Stimulated activated CD4-positive, alpha-beta T cell treated with anti-CD3 and anti-CD28 coated beads, TNF-alpha, amount 100 ng/mL, for 24 hours (primary cell): ENCODE measurements around the gene S100A9.

ENCODE experiments used
- DNase-seq, 3 experiments: peaks; one replicate each; pipeline ENCODE4 v3.0.0-alpha.2; 2020; ENCODE audit warnings: low read depth in 3 of 3

The S100A9 gene

GRCh38 chr1:153360592-153361479, 3.2 kb downstream of the S100A9 start:
- no peak for DNase-seq

DNA sequence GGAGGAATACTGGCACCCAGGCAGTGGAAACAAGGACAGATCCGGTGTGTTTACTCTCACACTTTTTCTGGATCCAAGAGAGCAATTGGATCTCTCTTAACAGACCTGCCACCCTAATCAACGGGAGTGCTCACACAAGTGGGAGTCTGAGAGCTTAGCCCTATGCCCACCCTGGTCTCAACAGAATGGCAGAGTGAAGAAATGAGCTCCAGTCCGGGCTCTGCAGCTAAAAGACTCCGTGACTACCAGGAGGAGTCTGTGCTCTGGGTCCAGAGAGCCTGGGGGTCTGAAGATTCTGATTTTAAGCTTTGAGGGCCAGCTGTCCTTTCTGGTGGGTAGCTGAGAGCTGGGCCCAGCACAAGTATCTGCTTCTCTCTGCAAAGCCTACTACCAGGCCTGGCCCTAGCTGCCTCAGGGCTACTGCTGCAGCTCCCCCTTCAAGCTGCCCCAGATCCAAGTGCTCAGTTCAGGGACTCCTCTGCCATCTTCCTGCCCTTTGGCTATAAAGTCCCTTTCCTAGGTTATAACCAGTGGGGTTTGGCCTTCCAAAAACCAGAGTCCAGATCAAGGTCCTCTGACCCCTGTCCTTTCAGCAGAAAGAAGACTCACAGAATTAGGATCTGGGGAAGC, 3.9 kb downstream of the S100A9 start:
- no peak for DNase-seq

GRCh38 chr1:153362187-153362775, 4.6 kb downstream of the S100A9 start:
- no peak for DNase-seq

GRCh38 chr1:153363641-153364040, 6.0 kb downstream of the S100A9 start:
- no peak for DNase-seq

DNA sequence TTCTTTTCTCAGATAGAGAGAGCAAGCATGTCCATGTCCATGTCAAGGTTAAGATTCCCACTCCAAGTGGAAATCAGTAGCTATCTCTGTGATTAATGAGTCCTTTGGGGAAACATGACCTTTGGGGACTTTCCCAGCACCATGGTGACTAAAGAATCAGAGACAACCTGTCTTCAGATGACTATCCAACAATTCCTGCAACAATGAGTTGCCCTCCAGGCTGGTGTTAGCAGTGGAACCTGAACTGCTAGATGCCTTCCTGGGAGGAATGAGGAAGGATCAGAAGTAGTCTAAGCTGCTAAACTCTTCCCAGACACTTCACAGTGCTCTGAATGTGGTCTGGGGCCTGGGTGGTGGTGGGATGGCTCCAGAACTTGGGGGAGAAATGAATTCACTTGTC, 6.5 kb downstream of the S100A9 start:
- DNase-seq, result no peak

- no peak for DNase-seq
Observed at GRCh38 chr1:153364766-153365666, 7.4 kb downstream of the S100A9 start.

DNA sequence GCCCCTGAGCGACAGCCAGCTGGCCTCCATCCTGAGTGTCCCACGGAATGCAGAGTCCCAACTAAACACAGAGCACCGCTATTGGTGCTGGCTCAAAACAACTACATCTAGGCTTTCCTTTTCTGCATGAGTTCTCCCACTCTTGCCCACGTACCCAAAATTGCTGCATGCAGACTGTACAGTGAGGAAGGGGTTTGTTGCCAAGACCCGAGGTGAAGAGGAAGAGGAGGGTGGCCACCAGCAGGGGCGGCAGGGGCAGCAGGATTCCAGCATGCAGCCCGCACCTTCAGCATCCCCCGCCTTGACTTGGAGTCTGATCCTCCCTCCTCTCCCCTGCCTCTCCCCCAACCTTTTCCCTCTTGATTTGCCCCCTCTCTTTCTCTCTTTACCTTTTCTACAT, 8.0 kb downstream of the S100A9 start:
- DNase-seq, result no peak

DNA sequence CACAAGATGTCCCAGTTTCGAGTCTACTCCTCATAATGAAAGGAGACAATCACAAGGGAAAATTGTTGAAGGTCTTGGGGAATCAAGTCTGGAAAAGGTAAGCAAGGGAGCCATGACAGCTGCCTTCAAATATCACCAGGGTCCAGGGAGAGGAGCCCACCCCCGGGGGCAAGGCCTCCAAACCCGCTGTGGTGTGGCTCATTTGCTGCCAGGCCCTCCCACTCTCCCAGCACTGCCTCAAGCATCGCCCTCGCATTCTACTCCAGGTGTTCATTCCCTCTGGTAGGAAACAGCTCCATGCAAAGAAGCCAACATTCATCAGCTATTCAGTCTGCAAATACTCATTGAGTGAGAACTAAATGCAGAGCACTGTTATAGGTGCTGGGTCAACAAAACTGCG, 8.6 kb downstream of the S100A9 start:
- DNase-seq, result no peak

- DNase-seq, result no peak
Observed at GRCh38 chr1:153367090-153367489, 9.4 kb downstream of the S100A9 start.

DNA sequence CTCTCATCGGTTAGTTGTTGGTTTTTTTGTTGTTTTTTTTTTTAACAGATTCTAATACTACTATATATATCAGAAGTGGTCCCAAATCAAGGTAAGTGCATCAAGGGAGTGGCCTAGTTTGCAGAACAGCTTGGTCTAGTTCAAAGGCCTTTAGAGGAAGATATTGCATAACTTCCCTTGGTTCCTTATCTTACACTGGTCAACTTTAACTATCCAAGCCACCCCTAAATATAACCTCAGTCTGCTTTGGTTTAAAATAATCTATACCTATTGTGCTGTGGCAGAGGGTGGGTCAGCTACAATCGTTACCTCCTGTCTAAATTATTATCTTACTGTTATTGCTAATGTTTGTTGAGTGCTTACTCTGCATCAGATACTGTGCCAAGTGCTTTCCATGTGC, 10.8 kb downstream of the S100A9 start:
- DNase-seq, result no peak

- no peak for DNase-seq
Observed at GRCh38 chr1:153370146-153370545, 12.5 kb downstream of the S100A9 start.

- no peak for DNase-seq
Observed at GRCh38 chr1:153371231-153371630, 13.6 kb downstream of the S100A9 start.

- no peak for DNase-seq
Observed at GRCh38 chr1:153372571-153372970, 14.9 kb downstream of the S100A9 start.

- no peak for DNase-seq
Observed at GRCh38 chr1:153374071-153374470, 16.4 kb downstream of the S100A9 start.

DNA sequence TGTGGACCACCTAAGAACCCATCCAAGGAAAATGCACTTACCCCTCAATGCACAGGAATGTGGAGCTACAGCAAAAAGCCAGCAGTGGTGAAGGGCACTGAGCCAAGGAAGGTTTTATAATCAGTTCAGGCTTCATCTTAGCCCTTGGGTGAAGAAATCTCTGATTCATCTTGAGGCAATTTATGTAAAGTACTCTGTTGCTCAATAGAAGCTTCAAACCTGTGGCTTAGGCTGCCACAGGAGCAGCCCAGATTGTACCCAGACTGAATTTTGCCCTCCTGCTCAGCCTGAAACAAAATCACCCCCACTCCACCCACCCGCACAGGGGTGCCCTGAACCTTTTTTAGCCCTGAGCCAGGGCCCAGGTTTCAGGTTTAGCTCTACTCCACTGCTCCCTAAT, 17.9 kb downstream of the S100A9 start, which contains the start of gene S100A12:
Gene S100A12 (minus strand): TSS at position 111 of the 400 bp plus-strand sequence. CDS start 1,029 bp downstream, outside the sequence.
- no peak for DNase-seq

- DNase-seq, result no peak
Observed at GRCh38 chr1:153379591-153379990, 21.9 kb downstream of the S100A9 start.

- DNase-seq, result no peak
Observed at GRCh38 chr1:153380711-153381110, 23.1 kb downstream of the S100A9 start.

GRCh38 chr1:153384958-153385580, 27.4 kb downstream of the S100A9 start:
- no peak for DNase-seq

GRCh38 chr1:153386500-153386901, 28.8 kb downstream of the S100A9 start:
- DNase-seq, result no peak

- no peak for DNase-seq
Observed at GRCh38 chr1:153387001-153387400, 29.3 kb downstream of the S100A9 start.

DNA sequence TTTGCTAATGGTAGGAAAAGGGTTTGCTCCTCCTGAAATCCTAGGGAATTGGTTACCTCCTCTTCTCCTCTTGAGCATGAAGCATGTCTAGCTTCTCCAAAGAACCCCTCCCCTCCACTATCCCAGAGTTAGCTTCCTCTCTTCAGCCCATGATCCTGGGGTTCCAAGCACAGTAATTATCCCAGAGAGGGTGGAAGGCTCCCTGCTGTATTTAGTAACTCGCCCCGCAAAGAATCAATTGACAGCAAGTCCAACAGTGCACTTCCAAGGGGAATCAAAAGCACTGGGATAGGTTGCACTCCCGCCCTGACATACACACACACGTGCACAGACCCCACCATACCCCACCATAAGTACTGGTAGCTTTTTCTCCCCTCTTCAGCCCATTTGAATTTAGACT, 30.1 kb downstream of the S100A9 start:
- DNase-seq, result no peak
